ENCODE results near the gene CAT.

GRCh38 chr11:34439610-34440198 is 970 bp downstream of the CAT start:
- TF ChIP-seq EZH2phosphoT487 (IDR thresholded peaks at IDR 0.05; ENCODE audit: low read length) (no peak), CTCF (IDR thresholded peaks at IDR 0.05; ENCODE audit: low read length) (no peak)

All from MM.1S (cell line).